ENCODE measurements around the gene QKI.

Gene QKI

DNA sequence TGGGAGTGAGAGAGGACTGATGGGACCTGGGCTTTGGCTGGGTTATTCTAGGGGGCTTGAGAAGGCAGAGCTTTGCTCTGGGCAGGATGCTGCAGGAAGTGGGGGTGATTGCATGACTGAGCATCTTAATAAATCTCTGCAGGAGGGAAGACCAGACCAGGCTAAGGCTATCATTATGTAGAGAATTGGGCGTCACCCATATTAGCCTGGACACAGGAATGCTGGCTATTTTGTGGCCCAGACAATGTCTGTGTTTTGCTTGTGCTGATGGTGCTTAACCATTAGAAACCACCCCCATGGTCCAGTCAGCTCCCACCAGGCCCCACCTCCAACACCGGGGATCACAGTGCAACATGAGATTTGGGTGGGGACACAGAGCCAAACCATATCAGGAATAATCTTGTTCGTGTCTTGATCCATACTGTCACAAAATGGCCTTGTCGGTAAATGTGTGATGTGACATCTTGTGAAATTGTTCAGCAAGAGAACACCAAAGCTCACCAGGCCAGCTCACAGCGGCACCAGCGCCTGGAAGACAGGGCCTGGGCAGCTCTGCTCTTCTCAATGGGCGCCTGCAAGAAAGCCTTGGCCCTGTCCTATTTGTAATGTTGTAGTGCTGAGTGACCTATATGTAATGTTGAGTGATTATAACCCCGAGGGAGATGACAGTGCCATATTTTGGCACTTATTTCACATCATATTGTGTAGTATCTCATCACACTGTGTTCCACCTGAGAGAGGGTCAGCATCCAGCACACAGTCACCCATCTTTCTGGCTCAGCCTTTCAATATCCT, 211.8 kb downstream of the QKI start:
- DNase-seq = no peak

DNA sequence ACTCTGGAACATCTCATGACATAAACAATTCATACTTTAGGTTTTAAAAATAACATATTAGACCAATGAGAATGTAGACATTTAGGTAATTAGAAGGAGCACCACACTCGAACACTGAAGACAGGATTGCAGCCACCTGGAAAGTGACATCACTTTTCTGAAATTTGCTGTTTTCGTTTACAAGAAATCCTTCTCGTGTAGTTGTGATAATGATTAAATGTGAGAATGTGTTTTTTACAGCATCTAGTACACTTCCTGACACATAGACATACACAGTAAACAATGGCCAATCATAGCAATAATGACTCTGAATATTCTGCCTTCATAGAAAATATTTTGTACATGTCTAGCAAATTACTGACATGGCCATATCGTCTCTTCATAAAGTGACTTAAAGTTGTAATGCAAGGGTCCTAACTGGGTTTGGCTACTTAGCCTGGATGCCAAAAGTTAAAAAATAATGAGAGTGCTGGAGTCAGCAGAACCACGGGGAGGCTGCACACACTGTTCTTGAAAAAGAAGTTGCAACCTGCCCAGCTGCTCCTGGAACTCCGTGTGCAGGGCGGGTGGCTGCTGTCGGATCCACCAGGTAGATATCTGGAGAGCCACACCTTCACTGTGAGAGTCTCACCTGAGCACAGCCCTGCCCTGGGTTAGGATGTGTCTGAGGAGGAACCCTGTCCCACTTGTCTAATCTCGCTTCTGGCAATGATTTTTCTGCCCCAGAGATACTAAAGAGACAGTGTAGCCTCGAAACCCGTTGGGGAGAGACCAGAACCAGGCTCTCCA, 212.9 kb downstream of the QKI start:
- no peak for DNase-seq

All from SHP77 treated with DMSO at 0.1 percent for 48 hours (cell line).